HG03575 (cell line): Measurements from ENCODE around the gene TSPAN6.

ENCODE experiments used
- ATAC-seq: cut with Tn5 transposase; IDR thresholded peaks from one replicate; pipeline ENCODE4 v1.9.1; 2021; ENCODE audit not compliant: unreplicated experiment, insufficient number of reproducible peaks, low FRiP score; ENCODE audit errors: extremely low read depth

TSPAN6 gene

DNA sequence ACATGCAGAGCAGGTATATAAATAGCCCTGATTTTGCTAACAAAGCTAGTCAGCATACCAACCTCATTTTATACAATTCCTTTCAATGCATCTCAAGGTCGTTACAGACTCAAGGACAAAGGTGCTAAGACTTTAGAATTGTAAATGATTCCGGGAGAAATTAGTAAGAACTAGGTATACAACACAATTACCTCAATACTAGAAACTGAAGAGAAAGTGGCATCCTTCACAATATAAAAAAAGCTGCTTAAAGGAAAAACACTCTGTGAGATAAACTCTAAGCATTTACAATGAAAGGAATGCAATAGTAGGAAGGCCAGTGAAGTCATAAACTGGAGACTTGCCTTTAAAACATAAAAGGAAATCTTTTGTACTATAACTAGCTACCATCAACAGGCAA is 40.0 kb downstream of the TSPAN6 start:
- no peak for ATAC-seq

DNA sequence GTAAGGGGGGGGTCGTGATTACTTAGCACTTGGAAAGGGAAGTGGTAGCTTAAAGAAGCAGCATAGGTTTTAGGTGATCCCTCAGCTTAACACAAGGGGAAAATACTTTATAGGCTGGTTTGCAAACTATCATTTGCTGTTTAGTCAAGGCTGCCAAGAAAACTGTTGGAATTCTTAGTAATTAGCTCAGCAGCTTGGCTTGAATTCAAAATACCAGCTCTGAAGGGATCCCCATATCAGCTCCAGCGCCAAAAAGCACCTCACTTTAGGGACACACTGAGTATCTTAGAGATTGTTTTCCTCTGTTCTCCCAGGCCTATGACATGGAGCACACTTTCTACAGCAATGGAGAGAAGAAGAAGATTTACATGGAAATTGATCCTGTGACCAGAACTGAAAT is 43.0 kb downstream of the TSPAN6 start:
- ATAC-seq, result no peak

DNA sequence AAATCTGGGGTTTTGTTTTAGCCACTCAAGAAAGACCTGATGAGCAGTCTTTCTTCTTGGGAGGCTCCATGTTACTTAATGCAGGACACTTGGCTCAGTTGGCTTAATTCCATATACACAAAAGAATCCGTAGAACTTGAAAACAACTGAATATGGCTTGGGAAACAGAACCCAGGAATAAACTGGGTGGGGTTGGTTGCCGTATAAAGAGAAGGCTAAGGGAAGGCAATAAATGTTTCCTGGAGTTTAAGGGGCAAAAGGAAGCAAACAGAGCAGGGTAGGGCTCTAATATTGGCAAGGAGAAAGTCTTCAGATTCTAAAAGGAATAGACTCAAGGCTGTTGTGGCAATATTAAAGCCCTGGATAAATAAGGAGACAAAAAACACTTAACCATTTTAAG is 43.5 kb downstream of the TSPAN6 start:
- ATAC-seq, result no peak

DNA sequence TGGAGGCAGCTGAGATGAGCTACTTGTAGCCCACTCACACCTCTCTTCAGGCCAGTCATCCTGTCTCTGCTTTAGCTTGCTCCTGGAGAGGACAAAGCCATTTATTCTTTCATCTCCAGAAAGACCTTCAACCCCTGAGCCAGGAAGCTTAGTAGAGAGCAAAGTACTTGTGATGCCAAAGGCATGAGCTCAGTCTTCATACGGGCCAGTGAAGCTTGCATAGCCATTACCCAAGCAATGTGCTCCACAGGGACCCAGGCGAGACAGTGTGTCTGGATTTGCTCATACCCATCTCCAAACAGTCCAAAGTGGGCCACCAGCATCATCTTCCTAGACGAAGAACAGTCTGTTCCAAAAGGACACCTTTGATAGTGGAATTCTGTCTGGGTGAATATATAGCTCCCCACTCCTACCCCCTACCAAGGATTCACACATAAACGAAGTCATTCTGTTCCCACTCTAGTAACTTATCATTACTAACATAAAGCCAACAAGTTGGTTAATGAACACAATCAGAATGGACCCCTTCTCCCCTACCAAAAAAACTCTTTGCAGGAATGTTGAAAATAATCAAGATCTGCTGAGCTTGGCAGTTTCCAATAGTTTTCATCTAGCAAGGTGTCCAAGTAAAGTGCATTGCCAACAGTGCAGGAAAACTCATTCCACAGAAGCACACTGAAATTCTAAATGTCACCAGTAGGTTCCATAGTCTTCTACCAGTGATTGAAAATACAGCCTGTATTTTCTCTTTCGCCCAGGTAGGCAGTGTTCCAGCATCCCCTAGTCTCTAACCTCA is 45.2 kb downstream of the TSPAN6 start:
- ATAC-seq, result no peak

DNA sequence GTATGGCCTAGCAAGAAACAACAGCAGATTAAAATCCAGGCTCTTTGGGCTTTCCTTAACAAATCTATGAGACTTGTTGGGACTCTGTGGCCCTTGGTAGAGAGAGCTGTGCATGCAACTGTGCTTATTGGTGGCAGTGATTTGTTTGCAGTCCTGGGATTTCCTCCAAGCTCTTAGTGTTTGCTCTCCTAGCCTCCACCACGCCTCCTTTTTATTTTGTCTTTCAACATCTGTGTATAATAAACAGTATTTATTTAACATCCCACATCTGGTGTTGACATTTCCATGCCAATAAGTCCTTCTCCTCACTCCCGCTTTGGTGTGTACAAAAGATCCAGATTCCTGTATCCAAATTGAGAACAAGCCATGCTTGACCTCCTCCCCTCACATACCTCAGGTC is 48.7 kb downstream of the TSPAN6 start:
- no peak for ATAC-seq

DNA sequence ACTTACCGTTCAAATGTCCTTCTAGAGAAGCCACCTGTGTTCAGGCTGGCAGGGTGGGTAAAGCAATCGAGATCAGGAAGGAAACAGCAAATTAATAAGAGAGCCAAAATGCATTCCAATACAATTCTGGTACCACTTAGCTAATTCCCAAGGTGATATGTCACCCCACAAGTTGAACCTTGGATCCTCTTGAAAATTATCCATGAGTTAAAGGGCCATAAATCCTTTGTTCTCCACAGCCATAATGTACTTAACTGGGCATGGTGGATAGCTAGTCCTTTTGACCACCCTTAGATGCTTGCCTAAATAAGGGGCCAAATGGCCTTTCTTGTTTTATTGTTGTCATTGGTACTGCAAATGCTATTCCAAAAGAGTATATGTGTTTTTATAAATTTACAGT is 49.9 kb downstream of the TSPAN6 start:
- no peak for ATAC-seq

DNA sequence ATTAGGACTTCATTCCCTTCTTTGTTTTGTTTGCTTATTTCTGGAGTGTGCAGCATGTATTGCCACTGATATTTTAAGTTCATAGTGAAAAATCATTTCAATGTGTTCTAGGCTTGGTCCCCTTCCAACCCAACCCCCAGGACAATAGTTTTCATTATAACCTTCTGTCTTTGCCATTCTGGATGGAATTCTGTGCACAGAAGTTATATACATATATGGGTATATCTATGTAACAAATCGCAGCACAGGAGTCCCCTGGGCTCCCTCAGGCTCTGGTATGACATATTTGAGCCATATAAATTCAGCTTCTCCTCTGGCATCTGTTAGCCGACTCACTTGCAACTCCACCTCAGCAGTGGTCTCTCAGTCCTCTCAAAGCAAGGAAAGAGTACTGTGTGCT is 52.0 kb downstream of the TSPAN6 start, which contains the start of gene TNMD:
Gene TNMD, plus strand, starts transcription at position 326 of the 400 bp plus-strand sequence. CDS start 83 bp downstream, outside the sequence.
- ATAC-seq, result no peak
